Measurements from ENCODE around the gene MYRIP.

Gene MYRIP

DNA sequence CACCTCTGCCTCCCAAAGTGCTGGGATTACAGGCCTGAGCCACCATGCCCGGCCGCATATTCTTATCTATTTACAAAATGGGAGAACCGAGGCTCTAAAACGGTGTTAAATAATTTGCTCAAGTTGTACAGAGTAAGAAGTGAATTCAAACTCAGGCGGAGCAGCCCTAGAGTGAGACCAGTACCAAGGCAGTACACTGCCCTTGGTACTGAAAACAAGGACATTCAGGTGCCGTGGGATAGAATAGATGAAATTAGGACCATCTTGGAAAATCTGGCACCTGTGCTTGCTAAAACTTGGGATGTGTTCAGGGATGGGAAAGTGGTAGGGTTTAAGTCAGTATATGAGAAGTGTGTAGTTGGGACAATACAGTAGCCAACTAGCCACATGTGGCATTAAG, 100.7 kb downstream of the MYRIP start:
- DNase-seq, result no peak

DNA sequence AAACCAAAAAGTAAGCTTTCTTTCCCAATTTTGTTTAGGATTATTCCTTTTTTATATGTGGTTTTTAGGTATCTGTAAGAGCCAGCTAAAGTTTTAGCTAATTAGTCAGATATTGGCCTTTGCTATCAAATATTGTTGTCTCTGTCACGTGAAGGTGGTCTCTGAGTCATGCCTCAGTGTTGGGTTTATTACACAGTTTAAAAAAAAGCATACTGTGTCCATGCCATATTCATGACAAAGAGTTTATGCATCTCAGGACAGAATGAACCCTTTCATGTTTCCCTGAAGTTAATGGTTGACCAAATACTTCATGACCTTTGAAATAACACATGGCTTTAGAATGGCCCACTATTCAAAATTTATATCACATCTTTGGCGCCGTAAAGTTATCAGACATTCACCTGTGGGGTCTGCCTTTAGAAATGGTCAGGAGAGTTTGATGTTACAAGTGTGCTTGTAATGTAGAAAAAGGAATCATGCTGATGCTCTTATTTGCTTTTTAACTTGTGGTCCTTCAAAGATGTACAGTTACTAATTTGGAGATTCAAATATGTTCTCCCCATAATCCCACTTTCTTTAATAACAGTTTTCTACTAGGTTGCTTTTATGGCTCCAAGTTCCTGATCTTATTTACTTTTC, 101.5 kb downstream of the MYRIP start:
- no peak for DNase-seq

DNA sequence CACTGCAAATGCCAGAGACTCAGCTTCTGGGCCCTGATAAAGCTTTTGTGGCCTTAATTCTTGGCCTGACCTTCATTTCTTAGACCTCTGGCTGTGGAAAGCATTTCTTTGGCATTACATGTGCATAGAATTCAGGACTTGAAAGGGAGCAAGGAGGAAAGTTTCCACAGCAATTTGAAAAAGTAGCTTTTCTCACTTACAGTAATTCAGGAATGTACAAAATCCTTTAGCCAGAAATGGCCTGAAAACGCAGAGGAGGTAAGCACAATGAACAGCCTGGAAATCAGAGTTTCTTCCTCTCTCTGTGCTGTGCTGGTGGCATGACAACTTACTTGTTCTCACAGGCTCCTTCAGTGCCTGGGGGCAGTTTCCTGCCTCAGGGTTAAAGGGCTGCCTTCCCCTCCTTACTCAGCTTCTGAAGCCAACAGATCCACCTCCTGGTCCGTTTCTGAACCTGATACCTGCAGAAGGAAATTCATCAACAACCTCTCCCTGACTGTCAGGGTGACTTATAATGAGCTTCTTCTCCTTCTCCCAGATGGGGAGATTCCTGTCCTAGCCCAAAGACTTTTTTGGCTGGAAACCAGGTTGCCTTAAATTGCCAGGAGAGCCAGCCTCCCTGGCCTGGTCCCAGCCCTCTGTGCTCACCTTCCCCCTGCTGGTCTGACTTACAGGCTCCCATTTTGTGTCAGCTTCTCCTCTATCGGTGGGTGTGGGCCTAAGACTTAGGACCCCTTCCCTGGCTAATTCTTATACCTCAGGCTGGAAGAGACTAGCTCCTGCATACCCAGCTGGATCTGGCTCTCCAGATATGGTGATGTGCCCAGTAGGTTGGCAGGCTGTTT, 102.3 kb downstream of the MYRIP start:
- DNase-seq, result no peak

DNA sequence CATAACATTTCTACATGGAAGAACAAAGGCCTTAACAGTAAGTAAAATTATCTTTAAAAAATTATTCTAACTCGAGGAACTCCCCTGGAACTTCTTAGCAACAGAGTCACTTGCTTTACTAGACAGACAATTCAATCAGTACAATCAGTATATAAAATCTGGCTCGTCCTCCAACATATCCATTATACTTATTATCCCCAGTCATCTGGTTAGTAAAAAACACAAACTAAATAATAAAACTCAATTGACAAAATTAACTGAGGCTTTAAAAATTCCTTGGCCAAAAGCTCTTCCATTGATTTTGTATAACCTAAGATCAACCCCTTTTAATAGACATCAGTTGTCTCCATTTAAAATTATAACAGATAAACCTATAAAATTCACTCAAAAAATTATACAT, 105.6 kb downstream of the MYRIP start:
- no peak for DNase-seq

DNA sequence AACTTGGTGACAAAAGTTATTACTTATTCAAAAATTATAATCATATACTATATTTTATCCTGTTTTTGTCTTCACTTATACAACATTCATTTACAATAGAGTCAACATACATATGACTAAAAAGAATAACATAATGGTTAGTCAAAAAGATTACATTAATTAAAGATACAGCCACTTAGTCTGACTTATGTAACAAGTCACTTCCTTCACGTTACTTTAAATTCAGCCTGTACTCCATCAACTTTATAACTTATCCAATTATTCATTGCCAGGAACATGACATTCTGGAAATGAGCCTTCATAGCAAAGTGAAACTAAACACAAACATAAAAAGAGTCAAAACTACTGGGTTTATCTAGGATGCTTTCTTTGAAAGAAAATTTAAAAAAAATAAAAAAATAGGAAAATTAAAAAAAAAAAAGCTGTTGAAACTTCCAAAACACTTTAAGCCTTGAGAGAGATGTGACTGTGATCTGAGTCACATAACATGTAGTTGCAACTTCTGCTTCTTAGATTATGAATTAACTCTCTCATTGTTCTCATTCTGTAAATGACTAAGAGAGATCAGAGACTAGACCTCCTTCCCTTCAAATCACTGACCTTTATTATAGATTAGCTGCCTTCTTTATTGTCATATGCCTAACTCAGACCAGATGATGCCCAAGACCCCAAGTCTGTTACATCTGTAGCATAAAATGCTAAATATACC, 107.8 kb downstream of the MYRIP start:
- DNase-seq, result no peak

DNA sequence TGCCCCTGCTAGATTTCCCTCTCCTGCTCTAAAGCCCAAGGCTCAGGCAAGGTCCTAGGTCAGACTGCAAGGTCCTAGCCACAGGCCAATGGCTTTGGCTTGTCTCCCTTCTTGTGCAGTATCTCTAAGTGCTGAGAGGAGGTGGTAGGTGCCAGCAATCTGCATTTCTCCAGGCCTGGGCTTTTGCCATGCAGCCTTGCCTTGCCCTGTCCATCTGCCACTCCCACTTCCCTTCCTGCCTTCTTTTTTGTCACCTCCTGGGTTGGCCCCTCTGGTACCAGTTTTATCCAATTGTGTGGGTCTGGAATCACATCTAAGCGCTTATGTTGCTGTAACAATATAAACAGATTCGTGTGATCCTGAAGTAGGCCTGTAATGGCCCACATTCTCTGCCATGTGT, 109.9 kb downstream of the MYRIP start:
- DNase-seq, result no peak

DNA sequence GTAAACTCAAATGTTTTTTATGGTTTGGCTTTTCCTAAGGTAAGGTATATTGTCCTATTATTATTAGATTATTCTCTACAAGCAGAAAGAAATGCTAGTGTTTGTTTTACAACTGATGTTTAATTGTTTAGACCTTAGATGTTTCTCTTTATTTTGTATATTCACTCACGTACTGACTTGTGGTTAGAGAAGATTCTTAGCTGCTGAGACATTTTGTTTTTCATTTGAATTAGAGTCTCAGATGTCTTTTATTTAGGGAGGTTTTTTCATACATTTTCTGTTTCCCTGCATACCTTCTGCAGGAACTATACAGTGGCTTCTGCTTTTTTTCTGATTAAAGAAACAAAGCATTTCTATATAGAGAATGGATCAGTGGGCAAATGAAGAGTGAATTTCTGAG, 110.9 kb downstream of the MYRIP start:
- no peak for DNase-seq

DNA sequence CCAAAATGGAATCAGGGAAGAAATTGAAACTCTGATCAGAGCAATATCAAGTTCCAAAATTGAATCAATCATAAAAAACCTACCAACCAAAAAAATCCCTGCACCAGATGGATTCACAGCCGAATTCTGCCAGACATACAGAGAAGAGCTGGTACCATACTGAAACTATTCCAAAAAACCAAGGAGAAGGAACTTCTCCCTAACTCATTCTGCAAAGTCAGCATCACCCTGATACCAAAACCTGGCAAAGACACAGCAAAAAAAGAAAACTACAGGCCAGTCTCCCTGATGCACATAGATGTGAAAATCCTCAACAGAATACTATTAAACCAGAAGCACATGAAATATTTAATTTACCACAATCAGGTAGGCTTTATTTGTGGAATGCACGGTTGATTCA, 118.1 kb downstream of the MYRIP start:
- no peak for DNase-seq

DNA sequence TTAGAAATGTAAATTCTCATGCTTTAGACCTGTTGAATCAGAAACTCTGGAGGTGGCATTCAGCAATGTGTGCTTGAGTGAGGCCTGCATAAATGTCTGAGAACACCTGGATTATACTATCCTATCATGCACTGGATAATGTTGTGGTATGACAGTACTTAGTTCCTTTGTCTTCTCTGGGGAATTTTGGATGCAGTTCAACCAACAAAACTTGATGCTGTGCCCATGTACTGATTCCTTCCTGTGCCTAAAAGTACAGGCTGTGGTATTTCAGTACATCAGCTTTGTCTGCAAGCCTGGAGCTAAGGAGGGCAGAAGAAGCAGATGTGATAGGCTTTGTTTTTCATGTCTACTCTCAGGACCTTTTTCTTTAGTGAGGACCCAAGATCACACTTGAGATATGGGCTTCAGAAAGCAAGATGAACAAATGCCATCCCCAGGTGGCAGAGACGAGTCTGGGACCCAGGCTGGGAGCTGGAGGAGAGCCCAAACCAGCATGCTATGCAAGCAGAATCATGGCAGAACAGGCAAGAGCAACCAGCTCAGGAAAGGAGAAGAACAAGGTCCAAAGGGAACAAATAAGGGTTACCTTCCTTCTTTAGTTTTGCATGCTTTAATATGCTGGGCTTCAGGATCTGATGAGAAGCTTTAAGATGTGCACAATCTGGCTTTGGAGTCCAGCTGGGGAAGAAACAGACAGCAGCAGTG, 124.7 kb downstream of the MYRIP start:
- no peak for DNase-seq

DNA sequence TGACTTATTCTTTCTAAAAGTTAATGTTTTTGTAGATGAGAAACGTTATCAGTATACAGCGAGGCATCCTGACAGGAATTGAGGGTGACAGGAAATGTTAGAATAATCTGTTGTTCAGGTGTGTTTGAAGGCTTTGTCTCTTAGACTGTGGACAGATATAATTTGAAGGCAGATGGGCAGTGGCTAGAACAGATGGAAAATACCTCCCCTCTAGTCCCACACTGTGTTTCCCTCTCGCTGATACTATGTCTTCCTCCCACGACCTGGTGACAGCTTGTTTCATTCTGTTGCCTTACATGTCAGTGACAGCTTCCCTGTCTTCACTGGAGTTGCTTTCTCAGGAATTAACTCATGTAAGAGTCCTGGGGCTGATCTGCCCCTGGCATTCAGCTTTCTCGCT, 125.3 kb downstream of the MYRIP start:
- DNase-seq, result no peak

DNA sequence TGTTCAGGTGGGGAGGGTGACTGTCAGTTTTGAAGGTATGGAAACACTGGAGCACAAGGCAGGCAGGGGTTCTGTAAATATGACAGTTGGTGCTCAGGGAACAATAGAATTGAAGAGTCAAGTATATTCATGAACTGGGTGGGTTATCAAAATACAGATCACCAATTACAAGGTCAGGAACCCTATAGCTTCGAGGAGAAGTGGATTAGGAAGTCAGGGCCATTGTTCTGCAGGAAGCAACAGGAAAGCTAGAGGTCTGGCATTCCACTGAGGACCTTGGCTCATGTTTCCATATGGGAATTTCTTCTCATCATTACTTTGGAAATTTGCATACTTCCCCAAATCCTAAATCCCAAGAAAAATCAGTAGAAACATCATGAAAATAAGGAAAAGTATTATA, 125.9 kb downstream of the MYRIP start:
- DNase-seq, result no peak

DNA sequence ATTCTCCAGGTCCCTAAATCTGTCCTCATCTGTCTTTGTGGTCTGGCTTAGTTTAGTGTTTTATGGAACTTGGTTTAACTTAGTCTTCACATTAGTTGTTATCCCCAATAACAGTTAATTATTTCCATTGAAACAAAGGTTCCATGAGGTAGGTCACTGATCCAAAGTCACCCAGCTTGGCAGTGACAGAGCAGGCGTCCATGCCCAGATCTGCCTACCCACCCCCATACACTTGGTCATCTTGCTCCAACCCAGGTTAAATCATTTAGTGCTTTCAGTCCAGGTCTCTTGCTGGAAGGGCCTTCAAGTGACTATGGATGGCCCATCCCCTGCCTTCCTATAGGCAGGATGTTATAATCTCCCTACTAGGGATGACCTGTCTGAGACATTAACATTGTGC, 127.4 kb downstream of the MYRIP start:
- no peak for DNase-seq

DNA sequence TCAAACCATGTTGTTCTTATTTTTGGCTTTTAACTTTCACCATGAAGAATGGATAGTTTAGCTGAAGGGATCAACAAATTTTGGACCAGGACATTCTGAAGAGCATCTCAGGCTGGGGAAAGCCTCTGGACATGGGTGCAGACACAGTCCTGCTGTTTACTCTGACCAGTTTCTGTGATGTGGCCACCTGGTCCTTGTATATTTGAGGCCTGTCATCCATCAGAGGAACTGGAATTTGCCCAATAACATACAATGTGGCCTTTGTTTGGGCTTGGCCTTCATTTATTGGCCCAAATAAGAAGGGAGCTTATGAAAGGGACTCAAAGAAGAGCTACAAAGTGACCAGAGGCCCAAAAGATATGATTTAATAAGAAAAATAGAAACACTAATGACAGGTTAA, 127.9 kb downstream of the MYRIP start:
- DNase-seq, result no peak

DNA sequence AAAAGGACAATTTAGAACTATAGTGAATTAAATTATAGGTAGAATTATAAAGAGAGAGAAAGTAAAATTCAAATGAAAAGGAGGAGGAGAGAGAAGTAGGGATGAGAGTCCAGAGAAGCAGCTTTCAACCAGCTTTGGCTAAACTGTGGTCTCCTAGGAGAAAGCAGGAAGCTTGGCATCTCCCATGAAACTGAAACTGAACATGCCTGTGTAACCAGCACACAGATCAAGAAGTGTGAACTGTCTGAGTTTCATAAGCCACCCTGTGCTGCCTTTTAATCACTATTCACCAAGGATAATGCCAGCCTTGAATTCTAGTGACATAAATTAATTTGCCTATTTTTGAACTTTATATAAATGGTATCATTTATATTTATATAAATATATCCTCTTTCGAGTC, 128.5 kb downstream of the MYRIP start:
- DNase-seq, result no peak

DNA sequence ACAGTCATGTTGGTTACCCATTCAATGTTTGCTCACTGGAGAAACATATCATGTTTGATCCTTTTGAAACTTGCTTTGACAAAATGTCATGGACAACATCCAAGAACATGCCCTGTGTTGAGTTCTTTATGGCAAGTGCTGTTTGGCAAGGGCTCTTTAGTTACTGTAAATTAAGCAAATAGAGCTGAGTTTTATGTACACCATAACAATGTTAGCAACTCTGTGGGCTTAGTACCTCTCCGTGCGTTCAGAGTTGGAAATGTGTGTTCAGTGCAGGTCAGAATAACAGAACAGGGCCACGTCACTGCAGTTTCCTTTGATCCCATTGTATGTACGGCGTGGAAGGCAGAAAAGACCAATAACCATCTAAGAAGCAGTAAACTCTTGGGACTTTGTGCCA, 132.5 kb downstream of the MYRIP start:
- DNase-seq, result no peak

DNA sequence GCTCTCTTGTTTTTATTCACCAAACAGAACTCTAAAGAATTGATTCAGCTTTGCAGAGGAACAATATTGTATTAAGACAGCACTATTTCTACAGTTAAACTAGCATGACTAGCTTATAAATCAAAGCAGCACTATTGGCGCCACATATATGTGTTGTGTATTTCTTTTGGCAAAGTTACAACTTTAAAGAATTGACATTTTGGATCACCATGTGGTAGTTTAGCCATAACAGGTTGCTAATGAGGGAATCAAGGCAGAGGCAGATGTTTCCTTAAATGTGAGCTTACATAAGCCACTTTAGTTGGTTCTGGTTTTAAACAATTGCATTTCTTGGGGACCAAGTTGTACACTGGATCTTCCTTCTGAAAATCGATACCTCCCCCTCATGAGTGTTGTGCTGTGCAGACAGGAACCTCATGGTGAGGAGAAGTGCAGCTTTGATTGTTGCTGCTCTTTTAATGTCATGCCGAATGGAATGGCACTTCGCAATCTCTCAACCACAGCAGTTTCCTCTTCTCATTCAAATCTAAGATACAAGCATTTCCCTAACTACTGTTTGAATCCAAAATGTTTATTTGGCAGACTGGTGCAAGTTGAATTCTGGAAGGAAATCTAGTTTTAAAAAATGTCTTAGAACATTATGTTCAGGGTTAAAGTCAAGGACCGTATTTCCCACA, 151.2 kb downstream of the MYRIP start:
- no peak for DNase-seq

DNA sequence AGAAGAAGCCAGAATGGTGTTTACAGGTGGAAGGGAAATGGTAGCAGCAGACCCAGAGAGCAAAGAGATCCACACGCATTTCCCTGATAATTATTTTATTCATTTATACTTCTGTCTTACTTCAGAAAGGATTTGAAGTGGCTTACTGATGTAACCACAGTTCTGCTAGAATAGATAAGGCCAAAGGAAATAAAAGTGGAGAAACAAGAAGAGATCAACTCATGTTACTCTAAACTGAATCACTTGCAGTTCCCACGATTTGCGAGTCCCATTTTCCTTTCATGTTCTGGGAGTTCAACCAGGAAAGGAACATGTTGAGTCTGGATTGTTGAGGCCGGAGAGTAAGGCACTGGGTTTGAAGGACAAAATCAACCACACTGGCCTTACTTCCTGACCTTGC, 151.8 kb downstream of the MYRIP start:
- DNase-seq, result no peak

DNA sequence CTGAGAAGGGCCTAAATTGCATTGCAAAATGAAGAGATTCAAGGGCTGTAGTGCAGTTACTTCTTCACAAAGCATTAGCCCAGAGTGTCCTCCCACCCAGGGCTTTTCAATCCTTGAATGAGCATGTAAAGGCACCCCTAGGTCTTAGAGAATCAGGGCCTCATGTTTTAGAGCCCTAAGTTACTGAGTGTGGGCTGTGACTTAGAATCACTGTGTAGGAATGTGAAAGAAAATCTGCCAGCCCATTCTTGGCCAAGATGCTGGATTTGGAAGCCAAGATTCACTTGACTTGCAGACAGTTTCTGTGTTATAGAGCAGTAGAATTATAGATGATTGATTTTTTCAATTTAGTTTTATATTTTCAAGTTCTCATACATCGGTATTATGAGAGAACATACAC, 153.2 kb downstream of the MYRIP start:
- DNase-seq, result peak; percentile 2

DNA sequence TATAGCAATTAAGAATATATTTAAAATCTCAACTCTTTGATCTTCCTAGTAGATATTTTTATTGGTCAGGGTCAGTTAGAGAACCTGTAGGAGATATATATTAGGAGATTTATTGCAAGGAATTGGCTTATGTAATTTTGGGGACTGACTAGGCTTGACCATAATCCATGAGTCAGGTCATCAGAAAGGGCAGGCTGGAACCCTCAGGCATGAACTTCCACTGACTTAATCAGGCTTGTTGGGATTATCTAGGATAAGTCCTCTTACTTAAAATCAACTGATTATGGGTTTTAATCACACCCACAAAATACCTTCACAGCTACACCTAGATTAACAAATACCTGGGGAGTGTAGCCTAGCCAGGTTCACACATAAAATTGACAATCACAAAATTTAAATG, 156.1 kb downstream of the MYRIP start:
- DNase-seq, result no peak

DNA sequence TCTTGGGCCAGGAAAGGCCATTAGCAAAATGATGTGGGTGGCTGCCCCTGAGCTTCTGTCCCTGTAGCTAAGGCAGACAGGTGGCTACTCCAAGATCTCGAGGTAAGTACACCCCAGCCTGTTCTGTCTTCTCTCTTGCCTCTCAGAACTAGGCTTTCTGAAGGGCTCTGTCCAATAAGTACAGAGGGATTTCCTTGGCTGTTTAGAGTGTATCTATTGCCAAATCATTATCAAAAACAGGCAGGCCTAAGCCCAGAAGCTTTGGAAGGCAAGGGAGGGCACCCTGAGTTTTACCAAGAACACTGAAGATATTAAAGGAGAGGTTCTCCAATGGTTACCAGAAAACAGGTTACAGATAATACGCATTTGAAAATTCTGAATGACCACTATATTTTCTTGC, 156.6 kb downstream of the MYRIP start:
- no peak for DNase-seq

DNA sequence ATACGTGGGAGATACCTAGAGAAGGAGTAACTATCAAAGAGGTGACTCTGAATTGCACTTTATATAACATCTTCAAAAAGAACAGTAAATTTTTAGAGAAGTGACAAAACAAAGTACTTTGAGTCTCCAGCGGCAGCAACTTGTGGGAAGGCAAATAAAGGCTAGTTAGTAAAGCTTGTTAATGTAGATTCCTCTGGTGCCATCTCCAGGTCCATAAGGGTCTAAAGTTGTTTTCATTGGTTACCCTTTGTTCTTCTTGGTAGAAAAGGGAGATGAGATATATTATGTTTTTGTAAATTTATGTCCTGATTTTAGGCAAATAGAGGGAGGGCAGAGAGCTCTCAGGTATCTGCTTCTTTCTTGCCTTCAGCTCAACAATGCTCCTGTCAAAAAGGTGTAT, 161.6 kb downstream of the MYRIP start:
- DNase-seq, result no peak

DNA sequence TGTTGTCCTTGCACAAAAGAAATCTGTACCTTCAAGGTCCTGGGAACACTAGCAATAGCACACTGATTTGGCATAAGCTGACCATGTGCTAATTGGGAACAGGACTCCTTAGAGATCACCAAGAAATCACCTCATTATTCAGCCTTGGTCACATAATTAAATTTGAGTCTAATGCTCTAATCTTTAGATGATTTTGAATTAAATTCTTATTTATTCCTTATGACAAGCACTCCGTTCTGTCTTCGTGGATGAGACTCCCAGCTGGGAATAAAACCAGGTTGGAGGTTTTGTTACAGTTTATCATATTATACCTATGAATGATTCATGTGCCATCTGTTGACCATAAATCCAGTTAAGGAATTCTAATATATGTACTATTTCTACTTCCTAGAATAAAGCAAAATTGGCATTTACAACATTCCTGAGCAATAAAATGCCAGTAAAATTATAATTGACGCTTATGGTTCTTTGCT, 162.2 kb downstream of the MYRIP start:
- DNase-seq, result no peak

DNA sequence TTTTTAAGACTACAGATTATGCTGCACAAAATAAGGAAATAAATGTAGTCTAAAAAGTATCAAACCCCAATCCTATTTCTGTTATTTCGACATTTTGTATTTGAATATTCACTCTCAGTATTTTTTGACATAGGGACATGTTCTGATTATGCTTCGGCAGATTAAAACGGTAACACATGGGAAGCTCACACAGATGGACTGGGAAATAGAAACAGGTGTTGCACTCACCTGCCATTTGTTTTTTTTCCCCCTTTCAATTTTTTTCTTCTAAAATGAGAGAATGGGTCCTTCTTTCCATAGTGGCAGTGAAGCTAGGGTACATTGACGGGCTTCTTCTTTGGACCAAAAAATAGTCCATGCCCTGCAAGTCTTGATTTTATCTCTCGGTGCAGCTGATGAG, 163.1 kb downstream of the MYRIP start:
- no peak for DNase-seq

All from amniotic stem cell (primary cell).